ENCODE data around the gene TNFSF4.

- TF ChIP-seq CTCF (conservative IDR thresholded peaks at IDR 0.05 in 1 of 2, IDR thresholded peaks at IDR 0.05 in 1 of 2; ENCODE audit: low read depth in 1 of 2, low read length in 2 of 2) (no peak), EZH2 (IDR thresholded peaks at IDR 0.05; ENCODE audit: low read length, missing control alignments) (no peak)
Measured at GRCh38 chr1:173162601-173163000, 44.5 kb downstream of the TNFSF4 start.

Data from fibroblast of lung (primary cell).